Prostate gland (tissue), 2 donors: ENCODE data around the gene GGTLC2. TPM values are rescaled to one million over a fixed set of nuclear protein-coding genes. Genes with fewer than 3 reads are reported as not detected.

Experiments used
- DNase-seq: peaks from one replicate; pipeline ENCODE4 v3.0.0-alpha.2; 2019; ENCODE audit warnings: low spot score
- H3K27ac ChIP-seq, 2 donors: fragments of 200-600 bp; sonication (generic); 2 replicates each; pipeline ENCODE4 v1.5.1; 2017 to 2019
- H3K27me3 ChIP-seq: fragments of 200-600 bp; sonication (generic); replicated peaks from 2 replicates; pipeline ENCODE4 v1.5.1; 2019; ENCODE audit not compliant: insufficient read depth
- H3K36me3 ChIP-seq, 2 donors: fragments of 200-600 bp; sonication (generic); 1 replicate in 1 of 2; 2 replicates in 1 of 2; pipeline versions ENCODE4 v1.5.1 to v1.8.1; 2017 to 2019
- H3K4me1 ChIP-seq: fragments of 200-600 bp; sonication (generic); replicated peaks from 2 replicates; pipeline ENCODE4 v1.5.1; 2019
- H3K4me3 ChIP-seq, 2 donors: fragments of 200-600 bp; sonication (generic); 2 replicates each; pipeline ENCODE4 v1.5.1; 2017 to 2019
- H3K9me3 ChIP-seq: fragments of 200-600 bp; sonication (generic); 2 replicates; pipeline ENCODE4 v1.5.1; 2017
- POLR2A ChIP-seq: fragments of 450-650 bp; IDR thresholded peaks from one replicate; pipeline ENCODE4 v1.6.1; 2016; ENCODE audit warnings: antibody characterized with exemption, mild to moderate bottlenecking
- POLR2AphosphoS5 ChIP-seq: sonication (generic); formaldehyde crosslinking; IDR thresholded peaks from one replicate; pipeline ENCODE4 v1.6.1; 2017; ENCODE audit warnings: antibody characterized with exemption
- WGBS: methylation state at CpG from one replicate; pipeline ENCODE4 v1.1.5; 2018; 5-methylcytosine and 5-hydroxymethylcytosine counted together
- intact Hi-C: fragments of 100-400 bp; cut with DNase I; formaldehyde crosslinking; loops from one replicate; pipeline ENCODE4 v1.14.2; 2022
- total RNA-seq, 2 donors: library from RNA; depleted of rRNA; stranded (reverse); fragments of >200 nt; gene quantifications; one replicate each; pipeline ENCODE4 v1.1.0, GENCODE V29; 2016
- TF ChIP-seq, protein P1 (sequence below), 4 experiments: fragments of 200-600 bp in 2 of 4; fragments of 450-650 bp in 2 of 4; sonication (generic) in 2 of 4; IDR thresholded peaks; 1 replicate in 3 of 4; 2 replicates in 1 of 4; pipeline ENCODE4 v1.5.1; 2016 to 2019; ENCODE audit warnings: antibody characterized with exemption in 4 of 4, mild to moderate bottlenecking in 2 of 4, moderate library complexity in 2 of 4

GGTLC2 gene
- total RNA-seq, 2 donors from 2014 or later: 1.4 TPM; not detected in 1

DNA sequence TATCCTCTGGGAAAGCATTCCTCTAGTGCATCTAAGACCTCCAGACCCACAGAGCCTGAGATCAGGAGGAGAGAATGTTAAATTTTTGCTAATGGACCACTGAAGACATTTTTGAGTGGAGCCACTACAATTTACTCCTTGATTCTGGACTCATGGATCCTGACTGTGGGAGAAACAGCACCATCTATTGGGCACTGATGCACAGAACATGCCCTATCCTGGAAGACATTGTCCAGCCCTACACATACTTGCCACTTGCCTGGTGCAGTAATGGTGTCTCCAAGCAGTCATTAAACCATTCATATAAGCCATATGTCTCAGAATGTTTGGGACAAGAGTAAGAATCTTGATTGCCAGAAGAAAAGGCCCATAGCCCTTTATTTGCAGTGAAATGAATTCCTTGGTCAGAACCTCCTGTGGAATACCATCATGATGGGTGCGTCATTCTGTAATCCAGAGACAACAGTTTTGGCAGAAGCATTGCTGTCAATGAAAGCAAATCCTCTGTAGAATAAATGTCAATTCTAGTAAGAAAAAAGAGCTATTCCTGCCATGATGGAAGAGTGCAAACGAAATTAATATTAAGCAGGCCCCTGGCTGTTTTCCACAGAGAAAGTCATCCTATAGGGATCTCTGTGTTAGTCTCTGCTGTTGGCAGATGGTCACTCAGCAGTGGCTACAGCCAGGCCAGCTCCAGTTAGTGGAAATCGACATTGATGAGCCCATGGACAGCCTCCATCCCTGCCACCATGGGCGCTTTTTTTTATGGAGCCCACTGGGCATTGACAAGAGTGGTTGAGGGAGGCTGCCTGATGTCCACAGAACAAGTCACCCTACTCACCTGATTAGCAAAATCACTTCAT is 43.5 kb downstream of the GGTLC2 start:
- no peaks in the 10 kb centered on the region for H3K36me3 ChIP-seq
- H3K4me3 ChIP-seq: no peak overlapping the region
- H3K27me3 ChIP-seq: no peaks in the 10 kb centered on the region
- no peak for DNase-seq
- intact Hi-C loops: no loop called here
- no peaks in the 10 kb centered on the region for H3K4me1 ChIP-seq
- no peaks in the 10 kb centered on the region for H3K9me3 ChIP-seq
- TF ChIP-seq POLR2A (no peak), POLR2AphosphoS5 (no peak)
- TF ChIP-seq, protein P1, sequence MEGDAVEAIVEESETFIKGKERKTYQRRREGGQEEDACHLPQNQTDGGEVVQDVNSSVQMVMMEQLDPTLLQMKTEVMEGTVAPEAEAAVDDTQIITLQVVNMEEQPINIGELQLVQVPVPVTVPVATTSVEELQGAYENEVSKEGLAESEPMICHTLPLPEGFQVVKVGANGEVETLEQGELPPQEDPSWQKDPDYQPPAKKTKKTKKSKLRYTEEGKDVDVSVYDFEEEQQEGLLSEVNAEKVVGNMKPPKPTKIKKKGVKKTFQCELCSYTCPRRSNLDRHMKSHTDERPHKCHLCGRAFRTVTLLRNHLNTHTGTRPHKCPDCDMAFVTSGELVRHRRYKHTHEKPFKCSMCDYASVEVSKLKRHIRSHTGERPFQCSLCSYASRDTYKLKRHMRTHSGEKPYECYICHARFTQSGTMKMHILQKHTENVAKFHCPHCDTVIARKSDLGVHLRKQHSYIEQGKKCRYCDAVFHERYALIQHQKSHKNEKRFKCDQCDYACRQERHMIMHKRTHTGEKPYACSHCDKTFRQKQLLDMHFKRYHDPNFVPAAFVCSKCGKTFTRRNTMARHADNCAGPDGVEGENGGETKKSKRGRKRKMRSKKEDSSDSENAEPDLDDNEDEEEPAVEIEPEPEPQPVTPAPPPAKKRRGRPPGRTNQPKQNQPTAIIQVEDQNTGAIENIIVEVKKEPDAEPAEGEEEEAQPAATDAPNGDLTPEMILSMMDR (IDR thresholded peaks at IDR 0.05): peak; percentile 15 to 54 (median 50)
- no peak overlapping the region for H3K27ac ChIP-seq
- 72% methylated on average over 4 of the region's 4 CpGs for WGBS

GRCh38 chr22:22689621-22690345 is 45.4 kb downstream of the GGTLC2 start:
- DNase-seq: no peak
- intact Hi-C loops: no loop called here
- TF ChIP-seq POLR2AphosphoS5: no peak
- TF ChIP-seq POLR2A: no peak
- TF ChIP-seq, protein P1 (IDR thresholded peaks at IDR 0.05): no peak
- 89% methylated on average over 4 of the region's 4 CpGs for WGBS
- Histone ChIP-seq H3K4me3 (no peak overlapping the region), H3K9me3 (no peaks in the 10 kb centered on the region), H3K36me3 (no peaks in the 10 kb centered on the region), H3K27me3 (no peaks in the 10 kb centered on the region), H3K4me1 (no peaks in the 10 kb centered on the region), H3K27ac (no peak overlapping the region)

DNA sequence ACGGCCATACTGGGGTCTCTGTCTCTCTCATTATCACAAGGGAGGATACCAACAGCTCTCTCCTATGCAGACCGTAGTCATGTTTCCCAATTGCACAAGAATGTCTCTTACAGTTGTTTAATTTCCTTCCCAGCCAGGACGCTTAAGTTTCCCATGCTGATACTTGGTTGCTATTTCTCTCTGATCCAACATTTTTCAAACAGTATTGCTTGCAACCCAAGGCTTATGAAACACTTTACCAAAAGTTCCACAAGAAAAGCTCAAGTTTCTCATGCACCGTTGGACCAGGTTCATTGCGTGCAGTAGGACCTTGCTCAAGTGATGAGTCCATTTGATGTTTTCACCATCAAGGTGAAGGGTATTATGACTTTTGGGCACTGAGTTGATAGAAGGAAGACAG is 46.6 kb downstream of the GGTLC2 start:
- intact Hi-C loops: no loop called here
- TF ChIP-seq POLR2AphosphoS5 (no peak), POLR2A (no peak)
- TF ChIP-seq, protein P1 (IDR thresholded peaks at IDR 0.05): no peak
- Histone ChIP-seq H3K36me3 (no peaks in the 10 kb centered on the region), H3K4me1 (no peaks in the 10 kb centered on the region), H3K27me3 (no peaks in the 10 kb centered on the region), H3K9me3 (no peaks in the 10 kb centered on the region), H3K27ac (no peak overlapping the region), H3K4me3 (no peak overlapping the region)
- DNase-seq: no peak
- 87% methylated on average over 5 of the region's 5 CpGs for WGBS

DNA sequence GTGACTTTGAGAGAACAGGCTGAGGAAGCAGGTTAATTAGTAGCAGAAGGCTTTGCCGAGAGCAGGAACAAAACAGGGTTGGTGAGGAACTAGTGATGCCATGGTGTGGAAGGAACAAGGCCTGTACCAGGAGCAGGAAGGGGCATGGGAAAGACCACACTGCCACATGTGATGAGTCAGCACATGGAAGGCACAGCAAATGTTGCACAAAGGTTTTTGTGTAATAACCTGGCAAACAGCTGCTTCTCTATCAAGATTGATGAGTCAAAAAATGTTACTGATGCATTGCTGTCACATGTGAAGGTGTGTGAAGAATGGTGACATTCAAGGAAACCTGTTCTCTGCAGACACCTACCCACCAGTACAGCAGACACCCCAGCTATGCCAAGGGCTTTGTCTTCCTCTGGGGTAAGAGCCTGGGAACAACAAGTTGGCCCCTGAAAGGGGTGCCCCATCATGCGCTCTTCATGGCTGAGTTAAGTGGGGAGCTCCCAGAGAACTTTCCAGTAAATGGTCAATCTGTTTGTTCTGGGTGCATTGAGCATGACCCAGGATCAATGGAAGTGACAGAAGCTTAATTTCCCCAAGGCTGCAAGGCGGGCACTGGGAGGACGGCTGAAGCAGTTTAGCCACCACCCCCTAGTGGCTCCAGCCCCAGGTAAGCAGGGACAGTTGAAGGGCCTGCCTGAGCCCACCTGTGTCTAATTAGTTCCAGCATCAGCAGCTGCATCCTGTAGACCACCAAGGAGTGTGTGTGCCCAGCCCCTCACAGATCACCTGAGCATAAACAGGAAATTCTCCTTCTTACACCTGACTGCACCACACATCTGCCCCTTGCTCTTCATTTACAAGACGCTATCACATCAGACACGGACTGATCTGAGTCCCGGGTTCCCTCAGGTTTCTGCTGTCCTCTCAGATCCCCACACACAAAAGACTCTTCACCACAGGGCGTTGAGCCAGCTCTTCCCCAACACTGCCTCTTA is 47.6 kb downstream of the GGTLC2 start:
- WGBS: 76% methylated on average over 8 of the region's 8 CpGs
- H3K27me3 ChIP-seq: no peaks in the 10 kb centered on the region
- intact Hi-C loops: no loop called here
- TF ChIP-seq POLR2AphosphoS5 (no peak), POLR2A (no peak)
- TF ChIP-seq, protein P1 (IDR thresholded peaks at IDR 0.05): no peak
- H3K27ac ChIP-seq: no peak overlapping the region
- no peak for DNase-seq
- H3K4me3 ChIP-seq: no peak overlapping the region
- H3K9me3 ChIP-seq: no peaks in the 10 kb centered on the region
- no peaks in the 10 kb centered on the region for H3K36me3 ChIP-seq
- H3K4me1 ChIP-seq: no peaks in the 10 kb centered on the region
